H1 (cell line): ENCODE results near the gene LMO2. TPM values are rescaled to one million over a fixed set of nuclear protein-coding genes. Genes with fewer than 3 reads are reported as not detected.

ENCODE experiments used
- CTCF ChIA-PET: fragments of 300-600 bp; sonication (Branson Sonifier 250); formaldehyde crosslinking; loops from one replicate; lab custom pipeline; 2021; ENCODE audit not compliant: partially characterized antibody; lab: Charles Lee
- POLR2A ChIA-PET: fragments of 300-600 bp; sonication (Branson Sonifier 250); formaldehyde crosslinking; loops from one replicate; lab custom pipeline; 2021; ENCODE audit warnings: inconsistent platforms; ENCODE audit not compliant: partially characterized antibody; lab: Charles Lee
- DNase-seq, 2 experiments: peaks; one replicate each; pipeline versions ENCODE4 v3.0.0 to v3.0.0-alpha.2; 2010 to 2022; ENCODE audit warnings: low spot score in 2 of 2, low read depth in 1 of 2, mixed read lengths in 1 of 2
- FAIRE-seq: peaks from 2 replicates; lab custom pipeline; 2011; peaks lifted over from hg19 to GRCh38; lab: Jason Lieb, UNC
- H2AFZ ChIP-seq: 2 replicates; pipeline ENCODE4 v1.8.1; 2012; ENCODE audit warnings: low read length, inconsistent platforms
- H2AK5ac ChIP-seq: 2 replicates; pipeline ENCODE4 v1.6.1; 2013; ENCODE audit warnings: low read depth, low read length
- H2BK120ac ChIP-seq: replicated peaks from 2 replicates; pipeline ENCODE3; 2013; ENCODE audit warnings: low read depth, low read length, inconsistent platforms
- H2BK12ac ChIP-seq: 2 replicates; pipeline ENCODE4 v1.6.1; 2013; ENCODE audit warnings: low read depth, low read length
- H2BK15ac ChIP-seq: 2 replicates; pipeline ENCODE4 v1.6.1; 2013; ENCODE audit warnings: low read length
- H2BK20ac ChIP-seq: 2 replicates; pipeline ENCODE4 v1.6.1; 2013; ENCODE audit warnings: low read length
- H2BK5ac ChIP-seq: 2 replicates; pipeline ENCODE4 v1.6.1; 2013; ENCODE audit warnings: low read depth, low read length
- H3K14ac ChIP-seq: 2 replicates; pipeline ENCODE4 v1.6.1; 2013; ENCODE audit warnings: inconsistent platforms; ENCODE audit not compliant: insufficient read length
- H3K18ac ChIP-seq: 2 replicates; pipeline ENCODE4 v1.6.1; 2013; ENCODE audit warnings: low read length; ENCODE audit errors: extremely low read depth
- H3K23ac ChIP-seq: 2 replicates; pipeline ENCODE4 v1.6.1; 2013; ENCODE audit warnings: inconsistent platforms; ENCODE audit not compliant: insufficient read length
- H3K23me2 ChIP-seq: 2 replicates; pipeline ENCODE4 v1.6.1; 2013; ENCODE audit warnings: low read depth, low read length
- H3K27ac ChIP-seq: 2 replicates; pipeline ENCODE4 v1.6.1; 2011; ENCODE audit warnings: low read depth, low read length, inconsistent platforms
- H3K27me3 ChIP-seq, 4 experiments: replicated peaks in 1 of 4; 1 replicate in 1 of 4; 2 replicates in 3 of 4; pipeline versions ENCODE4 v1.6.1 to v1.8.1; 2011 to 2013; ENCODE audit warnings: low read length in 3 of 4, mild to moderate bottlenecking in 3 of 4, inconsistent platforms in 2 of 4, mixed read lengths in 2 of 4, moderate library complexity in 1 of 4; ENCODE audit not compliant: control insufficient read depth in 3 of 4, insufficient read depth in 3 of 4; ENCODE audit errors: extremely low read depth in 1 of 4
- H3K36me3 ChIP-seq, 4 experiments: 2 replicates each; pipeline versions ENCODE4 v1.6.1 to v1.8.1; 2011 to 2013; ENCODE audit warnings: mild to moderate bottlenecking in 4 of 4, low read length in 3 of 4, moderate library complexity in 2 of 4, control low read depth in 1 of 4, inconsistent platforms in 1 of 4; ENCODE audit not compliant: insufficient read depth in 4 of 4, control insufficient read depth in 2 of 4
- H3K4ac ChIP-seq: replicated peaks from 2 replicates; pipeline ENCODE3; 2013; ENCODE audit warnings: low read length, low read depth, mixed read lengths, inconsistent platforms; ENCODE audit not compliant: insufficient read length
- H3K4me1 ChIP-seq, 4 experiments: replicated peaks in 1 of 4; 1 replicate in 1 of 4; 2 replicates in 3 of 4; pipeline versions ENCODE4 v1.6.1 to v1.8.1; 2011 to 2013; ENCODE audit warnings: low read length in 3 of 4, inconsistent platforms in 2 of 4, mixed read lengths in 1 of 4; ENCODE audit not compliant: insufficient read depth in 4 of 4, control insufficient read depth in 3 of 4
- H3K4me2 ChIP-seq, 2 experiments: 2 replicates each; pipeline versions ENCODE4 v1.6.1 to v1.8.1; 2011 to 2013; ENCODE audit warnings: low read depth in 2 of 2, low read length in 2 of 2, control low read depth in 1 of 2, inconsistent platforms in 1 of 2, mild to moderate bottlenecking in 1 of 2; ENCODE audit not compliant: insufficient read depth in 1 of 2
- H3K4me3 ChIP-seq, 4 experiments: fragments of 200-600, 300-600 bp in 1 of 4; sonication (generic), shearing (Covaris generic), sonication (Bioruptor Twin) in 1 of 4; 2 replicates each; pipeline versions ENCODE4 v1.5.1 to v1.8.1; 2011 to 2016; ENCODE audit warnings: low read length in 4 of 4, low read depth in 3 of 4, control low read depth in 2 of 4, inconsistent platforms in 2 of 4, mild to moderate bottlenecking in 2 of 4, mixed read lengths in 1 of 4, moderate library complexity in 1 of 4; ENCODE audit not compliant: insufficient read depth in 2 of 4; ENCODE audit errors: extremely low read depth in 1 of 4
- H3K56ac ChIP-seq: replicated peaks from 2 replicates; pipeline ENCODE3; 2013; ENCODE audit warnings: low read depth, mild to moderate bottlenecking, mixed read lengths, low read length, inconsistent platforms; ENCODE audit not compliant: insufficient read length
- H3K79me1 ChIP-seq: 2 replicates; pipeline ENCODE4 v1.6.1; 2013; ENCODE audit warnings: low read depth, low read length, control low read depth
- H3K79me2 ChIP-seq, 2 experiments: 2 replicates each; pipeline versions ENCODE4 v1.6.1 to v1.8.1; 2012 to 2013; ENCODE audit warnings: low read length in 2 of 2, mild to moderate bottlenecking in 2 of 2, inconsistent platforms in 1 of 2; ENCODE audit not compliant: insufficient read depth in 2 of 2, control insufficient read depth in 1 of 2
- H3K9ac ChIP-seq, 4 experiments: replicated peaks in 1 of 4; 1 replicate in 1 of 4; 2 replicates in 3 of 4; pipeline versions ENCODE4 v1.6.1 to v1.8.1; 2011 to 2013; ENCODE audit warnings: low read depth in 3 of 4, low read length in 3 of 4, control low read depth in 2 of 4, mild to moderate bottlenecking in 2 of 4, moderate library complexity in 2 of 4, inconsistent platforms in 1 of 4; ENCODE audit errors: extremely low read depth in 1 of 4
- H3K9me3 ChIP-seq, 2 experiments: 2 replicates each; pipeline versions ENCODE4 v1.6.1 to v1.8.1; 2012 to 2013; ENCODE audit warnings: mild to moderate bottlenecking in 2 of 2, moderate library complexity in 2 of 2, control low read depth in 1 of 2, inconsistent platforms in 1 of 2, low read depth in 1 of 2, low read length in 1 of 2, mixed read lengths in 1 of 2; ENCODE audit not compliant: insufficient read depth in 2 of 2
- H4K20me1 ChIP-seq, 2 experiments: replicated peaks in 1 of 2; 2 replicates each; pipeline versions ENCODE3 to v1.8.1; 2011 to 2013; ENCODE audit warnings: inconsistent platforms in 2 of 2, low read length in 2 of 2, mild to moderate bottlenecking in 1 of 2; ENCODE audit not compliant: insufficient read depth in 2 of 2, control insufficient read depth in 1 of 2
- H4K5ac ChIP-seq: 2 replicates; pipeline ENCODE4 v1.6.1; 2013; ENCODE audit warnings: low read length, low read depth, mixed read lengths, inconsistent platforms; ENCODE audit not compliant: insufficient read length
- H4K8ac ChIP-seq: 2 replicates; pipeline ENCODE4 v1.8.0; 2013; ENCODE audit warnings: mild to moderate bottlenecking, moderate library complexity, low read length, inconsistent platforms; ENCODE audit not compliant: insufficient read depth; ENCODE audit errors: extremely low read depth
- H4K91ac ChIP-seq: replicated peaks from 2 replicates; pipeline ENCODE3; 2013; ENCODE audit warnings: low read length, mixed read lengths, inconsistent platforms; ENCODE audit not compliant: insufficient read length
- EGR1 ChIP-seq: IDR thresholded peaks from 2 replicates; pipeline ENCODE4 v1.6.1; 2011; ENCODE audit warnings: low read depth, low read length, borderline replicate concordance
- EP300 ChIP-seq, 2 experiments: IDR thresholded peaks; 1 replicate in 1 of 2; 2 replicates in 1 of 2; pipeline ENCODE4 v1.6.1; 2011 to 2012; ENCODE audit warnings: low read depth in 2 of 2, low read length in 2 of 2, mild to moderate bottlenecking in 2 of 2, borderline replicate concordance in 1 of 2, inconsistent platforms in 1 of 2, moderate library complexity in 1 of 2
- GABPA ChIP-seq: IDR thresholded peaks from 2 replicates; pipeline ENCODE4 v1.6.1; 2011; ENCODE audit warnings: mild to moderate bottlenecking, low read length, moderate library complexity, borderline replicate concordance; ENCODE audit not compliant: insufficient read depth
- KDM1A ChIP-seq: fragments of 200-600, 300-600 bp; sonication (generic); IDR thresholded peaks from 2 replicates; pipeline ENCODE4 v1.7.1; 2016; ENCODE audit warnings: mild to moderate bottlenecking, low read length, borderline replicate concordance
- POLR2A ChIP-seq, 2 experiments: IDR thresholded peaks; 1 replicate in 1 of 2; 2 replicates in 1 of 2; pipeline ENCODE4 v1.6.1; 2011; ENCODE audit warnings: low read depth in 2 of 2, low read length in 2 of 2, mild to moderate bottlenecking in 2 of 2; ENCODE audit errors: control extremely low read depth in 1 of 2
- SIX5 ChIP-seq: IDR thresholded peaks from 2 replicates; pipeline ENCODE4 v1.6.1; 2011; ENCODE audit warnings: mild to moderate bottlenecking, low read depth, low read length
- SUZ12 ChIP-seq: fragments of 200-600 bp; sonication (generic); IDR thresholded peaks from 2 replicates; pipeline ENCODE4 v1.6.1; 2012; ENCODE audit warnings: mild to moderate bottlenecking, inconsistent platforms, low read length, moderate library complexity, mixed read lengths
- TAF1 ChIP-seq: IDR thresholded peaks from 2 replicates; pipeline ENCODE4 v1.6.1; 2011; ENCODE audit warnings: mild to moderate bottlenecking, low read depth, low read length
- TEAD4 ChIP-seq: IDR thresholded peaks from 2 replicates; pipeline ENCODE4 v1.6.1; 2012; ENCODE audit warnings: low read depth, low read length, inconsistent platforms, mixed read lengths
- WGBS, 2 experiments: shearing (Covaris generic) in 1 of 2; methylation state at CpG; one replicate each; pipeline versions ENCODE4 v1.1.6 to v1.1.7; 2013 to 2015; ENCODE audit warnings: low lambda C conversion rate in 2 of 2, mixed read lengths in 2 of 2, inconsistent platforms in 1 of 2, low coverage in 1 of 2, missing lambda C conversion rate in 1 of 2; ENCODE audit not compliant: insufficient replicate concordance in 2 of 2, insufficient coverage in 1 of 2, insufficient read length in 1 of 2; ENCODE audit errors: extremely low coverage in 1 of 2, missing lambda C conversion rate in 1 of 2; 5-methylcytosine and 5-hydroxymethylcytosine counted together
- polyA plus RNA-seq, 7 experiments: library from polyadenylated mRNA; depleted of rRNA in 3 of 7; stranded (reverse) in 5 of 7; unstranded in 2 of 7; fragments of >200 nt in 5 of 7; fragments of 200-250 nt in 2 of 7; gene quantifications; 1 replicate in 5 of 7; 2 replicates in 1 of 7; 4 replicates in 1 of 7; pipeline versions ENCODE4 v1.2.1 to v1.2.3, GENCODE V29; 2011 to 2013; ENCODE audit warnings: missing spikeins in 2 of 7, mixed read lengths in 2 of 7
- total RNA-seq: library from RNA; stranded (reverse); fragmentation: NEBNext Ultra II Directional; extraction: Animal tissue kit (Norgen Biotek cat#: 25700); gene quantifications from 2 replicates; pipeline ENCODE4 v1.2.1, GENCODE V29; 2021

The LMO2 gene
- total and polyA plus RNA-seq, 2 of the 8 experiments (the other 6 are each of a cell fraction or from before 2014, with no cell fraction given): 1.6 to 2.7 TPM

GRCh38 chr11:33867561-33867960, 24.3 kb downstream of the LMO2 start:
- no peak overlapping the region for H3K4me3 ChIP-seq
- no peak overlapping the region for H3K56ac ChIP-seq
- no peak overlapping the region for H3K23ac ChIP-seq
- H2BK20ac ChIP-seq: no peak overlapping the region
- no peak overlapping the region for H2BK5ac ChIP-seq
- 74% methylated on average over 1 of the region's 1 CpG; no CpG with 5 or more reads in 1 of the 2 experiments for WGBS, 2 experiments
- H4K20me1 ChIP-seq: no peaks in the 10 kb centered on the region
- H2AK5ac ChIP-seq: no peak overlapping the region
- H2BK12ac ChIP-seq: no peak overlapping the region
- no peak overlapping the region for H3K4me2 ChIP-seq
- ChIA-PET POLR2A (interaction anchor here (1.1 to 1.5 kb wide), 2 partner anchors 9 to 185 kb away, joined by 3 read pairs; no protein-coding TSS in a partner anchor), CTCF (interaction anchor here (1.0 to 3.1 kb wide), 10 partner anchors 8 to 130 kb away, joined by 3 to 15 read pairs (median 4); no protein-coding TSS in a partner anchor)
- H2AFZ ChIP-seq: no peak overlapping the region
- no peaks in the 10 kb centered on the region for H3K36me3 ChIP-seq
- TF ChIP-seq TAF1 (no peak), SUZ12 (no peak), POLR2A (IDR thresholded peaks at IDR 0.05; ENCODE audit: control extremely low read depth in 1 of 2, low read depth in 2 of 2, low read length in 2 of 2) (no peak), SIX5 (no peak), EGR1 (no peak), TEAD4 (no peak), GABPA (no peak), KDM1A (no peak), EP300 (IDR thresholded peaks at IDR 0.05; ENCODE audit: borderline replicate concordance in 1 of 2, low read depth in 2 of 2, low read length in 2 of 2) (no peak)
- H3K4me1 ChIP-seq: peaks cover 0 to 6% (median 5%) of the 10 kb centered on the region in 4 experiments; a peak in 5 of 7 replicates
- no peak overlapping the region for H4K8ac ChIP-seq
- H3K9me3 ChIP-seq: no peaks in the 10 kb centered on the region
- no peak overlapping the region for H3K27ac ChIP-seq
- H3K23me2 ChIP-seq: peaks cover 10% of the 10 kb centered on the region; the same call in 1 of the 2 replicates
- H4K91ac ChIP-seq: no peak overlapping the region
- no peak overlapping the region for H4K5ac ChIP-seq
- H3K79me2 ChIP-seq: no peaks in the 10 kb centered on the region
- H2BK15ac ChIP-seq: no peak overlapping the region
- no peaks in the 10 kb centered on the region; the same call in 1 of the 2 replicates for H3K79me1 ChIP-seq
- no peak overlapping the region for H3K14ac ChIP-seq
- no peak for FAIRE-seq
- H3K27me3 ChIP-seq: peaks cover 17 to 46% (median 35%) of the 10 kb centered on the region in 4 experiments
- DNase-seq: no peak
- H2BK120ac ChIP-seq: no peak overlapping the region
- no peak overlapping the region for H3K4ac ChIP-seq
- no peak overlapping the region for H3K18ac ChIP-seq
- H3K9ac ChIP-seq: no peak overlapping the region
